ENCODE results near the gene EML3. TPM values are rescaled to one million over a fixed set of nuclear protein-coding genes. Genes with fewer than 3 reads are reported as not detected.

EML3 gene
- total RNA-seq, 1 donor from 2014 or later, result 26.7 TPM

- Mint-ChIP-seq H3K9me3 (ENCODE audit: unreplicated experiment) (peaks cover 29% of the 10 kb centered on the region), H3K27ac (ENCODE audit: unreplicated experiment) (peak within 1 kb of the TSS; percentile 93), H3K27me3 (ENCODE audit: unreplicated experiment) (peaks cover 27% of the 10 kb centered on the region), H3K36me3 (ENCODE audit: unreplicated experiment) (peaks cover 8% of the 10 kb centered on the region), H3K4me1 (ENCODE audit: low read depth, unreplicated experiment) (peaks cover 23% of the 10 kb centered on the region), H3K4me3 (ENCODE audit: unreplicated experiment) (peak within 1 kb of the TSS; percentile 99)
- no peak for TF ChIP-seq CTCF (IDR thresholded peaks at IDR 0.05; ENCODE audit: partially characterized antibody, unreplicated experiment)
- peak; percentile 98 for DNase-seq
Observed at GRCh38 chr11:62601372-62602140, 11.0 kb downstream of the EML3 start, which contains the start of gene MTA2. MTA2 (minus strand) TSS chr11:62601865; CDS start chr11:62601450, 415 bp downstream.

- H3K4me1 Mint-ChIP-seq (ENCODE audit: low read depth, unreplicated experiment), result peaks cover 23% of the 10 kb centered on the region
- peaks cover 28% of the 10 kb centered on the region for H3K9me3 Mint-ChIP-seq (ENCODE audit: unreplicated experiment)
- DNase-seq, result no peak
- peak overlapping the region; percentile 99 for H3K4me3 Mint-ChIP-seq (ENCODE audit: unreplicated experiment)
- peaks cover 27% of the 10 kb centered on the region for H3K27me3 Mint-ChIP-seq (ENCODE audit: unreplicated experiment)
- peaks cover 8% of the 10 kb centered on the region for H3K36me3 Mint-ChIP-seq (ENCODE audit: unreplicated experiment)
- peak overlapping the region; percentile 93 for H3K27ac Mint-ChIP-seq (ENCODE audit: unreplicated experiment)
- no peak for TF ChIP-seq CTCF (IDR thresholded peaks at IDR 0.05; ENCODE audit: partially characterized antibody, unreplicated experiment)
Observed at GRCh38 chr11:62601122-62601371, 11.5 kb downstream of the EML3 start.

- H3K4me1 Mint-ChIP-seq (ENCODE audit: low read depth, unreplicated experiment), result peaks cover 23% of the 10 kb centered on the region
Observed at GRCh38 chr11:62600367-62601121, 12.0 kb downstream of the EML3 start.

GRCh38 chr11:62599901-62600300, 12.7 kb downstream of the EML3 start:
- H3K27me3 Mint-ChIP-seq (ENCODE audit: unreplicated experiment), result peaks cover 27% of the 10 kb centered on the region
- TF ChIP-seq CTCF (IDR thresholded peaks at IDR 0.05; ENCODE audit: partially characterized antibody, unreplicated experiment), result no peak
- H3K36me3 Mint-ChIP-seq (ENCODE audit: unreplicated experiment), result peaks cover 8% of the 10 kb centered on the region
- peak overlapping the region; percentile 93 for H3K27ac Mint-ChIP-seq (ENCODE audit: unreplicated experiment)
- no peak for DNase-seq
- H3K9me3 Mint-ChIP-seq (ENCODE audit: unreplicated experiment), result peaks cover 32% of the 10 kb centered on the region
- H3K4me1 Mint-ChIP-seq (ENCODE audit: low read depth, unreplicated experiment), result peaks cover 23% of the 10 kb centered on the region
- H3K4me3 Mint-ChIP-seq (ENCODE audit: unreplicated experiment), result peak overlapping the region; percentile 99

More at GRCh38 chr11:62600367-62601121, 12.0 kb downstream of the EML3 start:
- Mint-ChIP-seq H3K27me3 (ENCODE audit: unreplicated experiment) (peaks cover 27% of the 10 kb centered on the region), H3K4me3 (ENCODE audit: unreplicated experiment) (peak overlapping the region; percentile 99), H3K27ac (ENCODE audit: unreplicated experiment) (peak overlapping the region; percentile 93), H3K9me3 (ENCODE audit: unreplicated experiment) (peaks cover 28% of the 10 kb centered on the region), H3K36me3 (ENCODE audit: unreplicated experiment) (peaks cover 8% of the 10 kb centered on the region)
- no peak for TF ChIP-seq CTCF (IDR thresholded peaks at IDR 0.05; ENCODE audit: partially characterized antibody, unreplicated experiment)
- DNase-seq, result no peak

Measured in glutamatergic neuron (in vitro differentiated cells).